GM19468 (cell line): ENCODE data around the gene CFAP20.
"Not testable (repeated sequence)": the region's sequence is repeated elsewhere in the genome, so short reads cannot be mapped to it uniquely, and the experiment has no call there.

ENCODE experiments used
- ATAC-seq: cut with Tn5 transposase; IDR thresholded peaks from one replicate; pipeline ENCODE4 v1.9.1; 2021; ENCODE audit warnings: mild to moderate bottlenecking, moderate library complexity, moderate number of reproducible peaks; ENCODE audit not compliant: unreplicated experiment; ENCODE audit errors: extremely low read depth

The CFAP20 gene

GRCh38 chr16:58073086-58073485 is 56.1 kb downstream of the CFAP20 start:
- not testable (repeated sequence) for ATAC-seq

DNA sequence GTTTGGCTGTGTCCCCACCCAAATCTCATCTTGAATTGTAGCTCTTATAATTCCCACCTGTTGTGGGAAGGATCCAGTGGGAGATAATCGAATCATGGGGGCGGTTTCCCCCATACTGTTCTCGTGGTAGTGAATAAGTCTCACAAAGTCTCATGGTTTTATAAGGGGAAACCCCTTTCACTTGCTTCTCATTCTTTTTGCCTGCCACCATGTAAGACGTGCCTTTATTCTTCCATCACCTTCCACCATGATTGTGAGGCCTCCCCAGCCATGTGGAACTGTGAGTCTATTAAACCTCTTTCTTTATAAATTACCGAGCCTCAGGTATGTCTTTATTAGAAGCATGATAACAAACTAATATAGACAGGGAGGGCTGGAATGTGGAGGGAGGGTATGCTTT is 57.0 kb downstream of the CFAP20 start:
- ATAC-seq, result not testable (repeated sequence)

DNA sequence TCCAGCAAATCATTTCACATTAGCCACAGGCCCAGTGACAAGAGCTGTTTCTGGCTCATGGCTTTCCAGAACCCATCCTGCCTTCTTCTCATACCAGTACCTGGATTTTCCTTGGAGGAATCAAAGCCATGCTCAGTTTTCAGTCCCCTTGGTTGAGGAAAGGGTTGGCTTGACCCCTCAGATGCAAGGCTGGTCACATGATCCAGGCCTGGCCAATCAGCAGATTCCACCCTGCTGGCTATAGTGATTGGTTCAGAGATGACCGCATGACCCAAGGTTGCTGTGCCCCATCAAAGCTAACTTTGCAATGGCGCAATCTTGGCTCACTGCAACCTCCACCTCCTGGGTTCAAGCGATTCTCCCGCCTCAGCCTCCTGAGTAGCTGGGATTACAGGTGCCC is 58.6 kb downstream of the CFAP20 start:
- no peak for ATAC-seq
